ENCODE results near the gene LMNA. TPM values are rescaled to one million over a fixed set of nuclear protein-coding genes. Genes with fewer than 3 reads are reported as not detected.

The LMNA gene
- polyA plus RNA-seq, 1 experiment: 840 TPM

DNA sequence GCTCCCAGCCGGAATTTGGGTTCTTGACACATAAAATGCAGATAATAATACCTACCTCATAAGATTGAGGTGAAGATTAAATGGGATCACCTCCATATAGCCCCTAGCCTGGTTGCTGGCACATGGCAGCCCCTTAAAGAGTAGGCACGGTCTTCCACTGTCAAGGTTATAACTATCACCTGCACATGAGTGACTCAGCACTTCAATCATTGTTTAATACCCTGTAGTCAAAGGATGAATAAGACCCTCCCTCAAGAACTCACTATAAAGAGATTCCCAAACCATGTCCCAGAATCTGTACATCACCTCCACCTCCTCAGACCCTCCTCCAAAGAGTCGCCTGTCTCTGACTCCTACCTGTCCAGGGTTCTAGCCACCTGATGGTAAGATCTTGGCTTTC, 6.5 kb upstream of the LMNA start:
- POLR2A ChIA-PET: no interaction called here
- no peaks in the 10 kb centered on the region for H3K27me3 ChIP-seq (ENCODE audit: control insufficient read depth, insufficient read depth, low read length)
- CTCF ChIA-PET: interaction anchor here (27.9 kb wide), 1 partner anchor 20 kb away, joined by 983 read pairs; the partner anchor contains the start of gene LMNA
- DNase-seq (ENCODE audit: low read depth): no peak
- H3K4me3 ChIP-seq (ENCODE audit: low read depth, low read length): no peak overlapping the region
- H3K36me3 ChIP-seq (ENCODE audit: control insufficient read depth, insufficient read depth, low read length): no peaks in the 10 kb centered on the region
- TF ChIP-seq, protein P1, sequence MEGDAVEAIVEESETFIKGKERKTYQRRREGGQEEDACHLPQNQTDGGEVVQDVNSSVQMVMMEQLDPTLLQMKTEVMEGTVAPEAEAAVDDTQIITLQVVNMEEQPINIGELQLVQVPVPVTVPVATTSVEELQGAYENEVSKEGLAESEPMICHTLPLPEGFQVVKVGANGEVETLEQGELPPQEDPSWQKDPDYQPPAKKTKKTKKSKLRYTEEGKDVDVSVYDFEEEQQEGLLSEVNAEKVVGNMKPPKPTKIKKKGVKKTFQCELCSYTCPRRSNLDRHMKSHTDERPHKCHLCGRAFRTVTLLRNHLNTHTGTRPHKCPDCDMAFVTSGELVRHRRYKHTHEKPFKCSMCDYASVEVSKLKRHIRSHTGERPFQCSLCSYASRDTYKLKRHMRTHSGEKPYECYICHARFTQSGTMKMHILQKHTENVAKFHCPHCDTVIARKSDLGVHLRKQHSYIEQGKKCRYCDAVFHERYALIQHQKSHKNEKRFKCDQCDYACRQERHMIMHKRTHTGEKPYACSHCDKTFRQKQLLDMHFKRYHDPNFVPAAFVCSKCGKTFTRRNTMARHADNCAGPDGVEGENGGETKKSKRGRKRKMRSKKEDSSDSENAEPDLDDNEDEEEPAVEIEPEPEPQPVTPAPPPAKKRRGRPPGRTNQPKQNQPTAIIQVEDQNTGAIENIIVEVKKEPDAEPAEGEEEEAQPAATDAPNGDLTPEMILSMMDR (IDR thresholded peaks at IDR 0.05; ENCODE audit: insufficient read depth, low read depth, low read length): no peak

DNA sequence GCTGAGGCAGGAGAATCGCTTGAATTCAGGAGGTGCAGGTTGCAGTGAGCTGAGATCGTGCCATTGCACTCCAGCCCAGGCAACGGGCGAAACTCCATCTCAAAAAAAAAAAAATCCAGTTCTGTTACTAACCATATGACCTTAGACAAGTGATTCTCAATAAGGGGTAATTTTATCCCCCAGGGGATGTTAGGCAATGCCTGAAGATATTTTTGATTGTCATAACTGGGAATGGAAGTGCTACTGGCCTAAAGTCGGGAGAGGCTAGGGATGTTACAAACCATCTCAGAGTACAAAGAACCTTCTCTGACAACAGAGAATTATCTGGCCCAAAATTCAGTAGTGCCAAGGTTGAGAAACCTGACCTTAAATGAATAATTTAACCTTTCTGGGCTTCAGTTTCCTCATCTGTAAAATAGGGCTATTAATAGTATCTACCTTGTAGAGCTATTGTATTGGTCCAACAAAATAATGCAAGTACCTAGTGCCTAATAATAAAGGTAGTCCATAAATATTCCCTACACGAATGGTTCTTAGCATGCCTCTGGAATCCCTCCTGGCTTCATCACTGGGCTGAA, 5.8 kb upstream of the LMNA start:
- DNase-seq (ENCODE audit: low read depth): no peak
- POLR2A ChIA-PET: no interaction called here
- CTCF ChIA-PET: interaction anchor here (27.9 kb wide), 1 partner anchor 20 kb away, joined by 983 read pairs; the partner anchor contains the start of gene LMNA
- no peak overlapping the region for H3K4me3 ChIP-seq (ENCODE audit: low read depth, low read length)
- H3K27me3 ChIP-seq (ENCODE audit: control insufficient read depth, insufficient read depth, low read length): no peaks in the 10 kb centered on the region
- no peaks in the 10 kb centered on the region for H3K36me3 ChIP-seq (ENCODE audit: control insufficient read depth, insufficient read depth, low read length)
- TF ChIP-seq, protein P1 (IDR thresholded peaks at IDR 0.05; ENCODE audit: insufficient read depth, low read depth, low read length): no peak

DNA sequence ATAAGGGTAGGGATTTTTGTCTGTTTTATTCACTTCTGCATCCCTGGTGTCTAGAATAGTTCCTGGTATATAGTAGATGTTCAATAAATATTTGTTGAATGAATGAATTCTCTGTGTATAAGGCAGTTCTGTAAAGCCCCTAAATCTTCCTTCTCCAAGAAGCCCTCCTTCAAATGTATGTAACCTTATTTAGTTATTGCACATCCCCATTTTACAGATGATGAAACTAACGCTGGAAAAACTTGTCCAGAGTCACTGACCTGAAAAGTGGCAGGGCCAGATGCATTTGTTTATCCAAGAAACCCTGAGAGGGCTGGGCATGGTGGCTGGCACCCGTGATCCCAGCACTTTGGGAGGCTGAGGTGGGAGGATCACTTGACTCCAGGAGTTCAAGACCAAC, 4.3 kb upstream of the LMNA start:
- Histone ChIP-seq H3K27me3 (ENCODE audit: control insufficient read depth, insufficient read depth, low read length) (no peaks in the 10 kb centered on the region), H3K4me3 (ENCODE audit: low read depth, low read length) (no peak overlapping the region), H3K36me3 (ENCODE audit: control insufficient read depth, insufficient read depth, low read length) (no peaks in the 10 kb centered on the region)
- no peak for DNase-seq (ENCODE audit: low read depth)
- POLR2A ChIA-PET: no interaction called here
- CTCF ChIA-PET: interaction anchor here (1.2 to 27.9 kb wide), 2 partner anchors 13 to 18 kb away, joined by 3 to 983 read pairs; partner anchors contain the start of gene LMNA
- TF ChIP-seq, protein P1 (IDR thresholded peaks at IDR 0.05; ENCODE audit: insufficient read depth, low read depth, low read length): no peak

DNA sequence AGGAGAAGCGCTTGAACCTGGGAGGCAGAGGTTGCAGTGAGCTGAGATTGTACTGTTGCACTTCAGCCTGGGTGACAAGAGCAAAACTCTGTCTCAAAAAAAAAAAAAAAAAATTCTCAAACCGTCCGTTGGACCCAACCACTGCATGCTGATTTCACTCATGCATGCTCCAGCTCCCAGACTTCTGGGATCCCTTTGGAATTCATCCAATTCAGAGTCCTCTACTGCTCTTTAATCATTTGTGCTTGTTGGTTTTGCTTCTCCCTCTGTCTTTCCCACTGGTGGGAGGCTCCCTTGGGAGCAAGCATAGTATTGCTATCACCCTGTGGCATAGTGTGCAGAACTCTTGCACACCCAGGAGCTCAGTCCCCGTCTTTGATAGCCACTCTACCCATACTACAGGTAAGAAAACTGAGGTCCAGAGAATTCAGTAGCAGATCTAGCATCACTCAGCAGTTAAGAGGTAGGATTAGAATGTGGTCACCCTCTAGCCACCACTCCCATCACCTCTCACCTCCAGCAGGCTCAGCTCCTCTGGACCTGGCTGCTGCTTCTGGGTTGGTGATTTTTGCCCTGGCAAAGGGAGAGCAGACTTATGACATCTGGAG, 3.1 kb upstream of the LMNA start:
- ChIA-PET CTCF (interaction anchor here (11.1 to 33.9 kb wide), 2 partner anchors 15 to 18 kb away, joined by 113 to 983 read pairs; no protein-coding TSS in a partner anchor), POLR2A (no interaction called here)
- no peaks in the 10 kb centered on the region for H3K27me3 ChIP-seq (ENCODE audit: control insufficient read depth, insufficient read depth, low read length)
- no peaks in the 10 kb centered on the region for H3K36me3 ChIP-seq (ENCODE audit: control insufficient read depth, insufficient read depth, low read length)
- no peak for DNase-seq (ENCODE audit: low read depth)
- TF ChIP-seq, protein P1 (IDR thresholded peaks at IDR 0.05; ENCODE audit: insufficient read depth, low read depth, low read length): no peak
- H3K4me3 ChIP-seq (ENCODE audit: low read depth, low read length): no peak overlapping the region

DNA sequence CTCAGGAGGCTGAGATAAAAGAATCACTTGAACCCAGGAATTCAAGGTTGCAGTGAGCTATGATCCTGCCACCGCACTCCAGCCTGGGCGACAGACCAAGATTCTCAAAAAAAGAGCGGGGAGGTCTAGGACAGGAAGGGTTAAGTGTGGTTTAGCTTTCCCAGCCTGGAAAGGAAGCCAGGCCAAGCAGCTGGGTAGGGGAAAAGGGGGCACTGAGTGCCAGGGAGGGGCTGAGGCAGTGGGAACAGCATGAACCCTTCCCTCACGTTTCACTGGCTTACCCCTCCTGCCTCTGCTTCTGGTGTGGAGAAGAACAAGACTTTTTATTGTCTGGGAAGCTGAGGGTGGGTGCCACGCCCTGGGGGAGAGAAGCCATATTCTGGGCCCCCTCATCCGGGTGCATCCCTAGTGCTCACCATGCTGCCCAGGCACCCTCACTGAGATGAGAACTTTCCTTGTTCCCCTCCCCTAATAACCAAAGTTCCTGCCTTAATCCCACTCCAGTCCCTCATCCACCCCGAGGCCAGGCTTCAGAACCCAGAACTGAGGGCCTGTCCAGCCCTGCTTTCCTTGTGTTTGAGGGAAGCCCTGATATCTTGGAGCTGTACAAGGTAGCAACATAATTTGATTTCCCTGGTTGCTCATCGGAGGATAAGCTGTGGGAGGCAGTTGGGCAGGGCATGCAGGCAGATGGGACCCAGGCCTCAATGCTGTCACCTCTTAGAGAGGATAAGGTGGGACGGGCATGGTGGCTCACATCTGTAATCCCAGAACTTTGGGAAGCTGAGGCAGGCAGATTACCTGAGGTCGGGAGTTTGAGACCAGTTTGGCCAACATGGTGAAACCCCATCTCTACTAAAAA, 2.0 kb upstream of the LMNA start:
- no peak overlapping the region for H3K4me3 ChIP-seq (ENCODE audit: low read depth, low read length)
- ChIA-PET POLR2A (no interaction called here), CTCF (interaction anchor here (0.6 to 33.9 kb wide), 3 partner anchors 16 to 770 kb away, joined by 3 to 983 read pairs (median 113); no protein-coding TSS in a partner anchor)
- TF ChIP-seq, protein P1 (IDR thresholded peaks at IDR 0.05; ENCODE audit: insufficient read depth, low read depth, low read length): no peak
- no peaks in the 10 kb centered on the region for H3K27me3 ChIP-seq (ENCODE audit: control insufficient read depth, insufficient read depth, low read length)
- DNase-seq (ENCODE audit: low read depth): no peak
- H3K36me3 ChIP-seq (ENCODE audit: control insufficient read depth, insufficient read depth, low read length): no peaks in the 10 kb centered on the region

Data from BJ (cell line).